ENCODE results near the gene PALMD.

- no peak for TF ChIP-seq BHLHE40 (IDR thresholded peaks at IDR 0.05; ENCODE audit: low read depth, low read length)
- no peak for TF ChIP-seq CTCF (IDR thresholded peaks at IDR 0.05)
- no peak for TF ChIP-seq CHD4 (IDR thresholded peaks at IDR 0.05; ENCODE audit: borderline replicate concordance)
- TF ChIP-seq RAD21 (conservative IDR thresholded peaks at IDR 0.05 in 1 of 2, IDR thresholded peaks at IDR 0.05 in 1 of 2) = no peak
- no peak for TF ChIP-seq PHF8 (IDR thresholded peaks at IDR 0.05; ENCODE audit: borderline replicate concordance, low read depth)
- TF ChIP-seq MYC (IDR thresholded peaks at IDR 0.05; ENCODE audit: borderline replicate concordance, low read length) = no peak
These were observed 80.5 kb downstream of the PALMD start for GRCh38 chr1:99726407-99726806.

Data from A549 (cell line).